GM12878 (cell line): ENCODE data around the gene DDC. TPM values are rescaled to one million over a fixed set of nuclear protein-coding genes. Genes with fewer than 3 reads are reported as not detected.

ENCODE experiments used
- ASH2L ChIP-seq: fragments of 300-600, 200-600 bp; sonication (generic); IDR thresholded peaks from 2 replicates; pipeline ENCODE4 v1.6.1; 2017; ENCODE audit warnings: low read depth, mild to moderate bottlenecking, borderline replicate concordance
- CREB1 ChIP-seq: IDR thresholded peaks from 2 replicates; pipeline ENCODE4 v1.6.1; 2012; ENCODE audit warnings: low read depth, mild to moderate bottlenecking, inconsistent platforms
- DPF2 ChIP-seq: fragments of 450-650 bp; IDR thresholded peaks from 2 replicates; pipeline ENCODE4 v1.6.1; 2017; ENCODE audit warnings: mild to moderate bottlenecking
- EED ChIP-seq: sonication (generic); IDR thresholded peaks from 2 replicates; pipeline ENCODE4 v1.6.1; 2016; ENCODE audit warnings: antibody characterized with exemption, low read depth
- HDAC2 ChIP-seq: fragments of 200-600 bp; sonication (generic); IDR thresholded peaks from 2 replicates; pipeline ENCODE4 v1.6.1; 2017
- IKZF1 ChIP-seq: fragments of 450-650 bp; conservative IDR thresholded peaks from 2 replicates; pipeline ENCODE4 v1.6.1; 2017; ENCODE audit warnings: antibody characterized with exemption, mild to moderate bottlenecking
- IKZF2 ChIP-seq, 2 experiments: fragments of 450-650 bp; IDR thresholded peaks; 2 replicates each; pipeline ENCODE4 v1.6.1; 2017; ENCODE audit warnings: mild to moderate bottlenecking in 2 of 2, moderate library complexity in 2 of 2
- IRF4 ChIP-seq: IDR thresholded peaks from 2 replicates; pipeline ENCODE4 v1.6.1; 2011; ENCODE audit warnings: low read depth, low read length
- MTA2 ChIP-seq: fragments of 450-650 bp; IDR thresholded peaks from 2 replicates; pipeline ENCODE4 v1.6.1; 2016; ENCODE audit warnings: low read depth, mild to moderate bottlenecking, moderate library complexity
- RELA ChIP-seq: fragments of 450-650 bp; IDR thresholded peaks from 2 replicates; pipeline ENCODE4 v1.8.0; 2014; ENCODE audit warnings: borderline replicate concordance; ENCODE audit not compliant: partially characterized antibody
- RUNX3 ChIP-seq: IDR thresholded peaks from 2 replicates; pipeline ENCODE4 v1.6.1; 2012; ENCODE audit warnings: low read length, inconsistent platforms
- TCF7 ChIP-seq: IDR thresholded peaks from 2 replicates; pipeline ENCODE4 v1.6.1; 2014; ENCODE audit warnings: antibody characterized with exemption, borderline replicate concordance
- USF1 ChIP-seq: IDR thresholded peaks from 2 replicates; pipeline ENCODE4 v1.6.1; 2011; ENCODE audit warnings: borderline replicate concordance, low read depth, mild to moderate bottlenecking, moderate library complexity, mixed read lengths, low read length; ENCODE audit not compliant: insufficient read depth; ENCODE audit errors: extremely low read length
- ZNF217 ChIP-seq: fragments of 450-650 bp; IDR thresholded peaks from 2 replicates; pipeline ENCODE4 v1.6.1; 2017; ENCODE audit warnings: antibody characterized with exemption, mild to moderate bottlenecking
- polyA plus RNA-seq, 11 experiments: library from polyadenylated mRNA; depleted of rRNA in 4 of 11; unstranded in 6 of 11; stranded (reverse) in 5 of 11; fragments of >200 nt; fragmentation: Nextera tagmentation in 4 of 11; fragmentation: Illumina TruSeq in 1 of 11; extraction: Ambion mirVana in 4 of 11; extraction: Trizol in 1 of 11; gene quantifications; 1 replicate in 1 of 11; 2 replicates in 10 of 11; pipeline versions ENCODE4 v1.2.1 to v1.2.3, GENCODE V29; 2011 to 2016; ENCODE audit warnings: inconsistent platforms in 2 of 11, missing spikeins in 2 of 11, low read depth in 1 of 11
- total RNA-seq, 4 experiments: library from RNA; depleted of rRNA in 3 of 4; stranded (reverse); fragments of >200 nt in 3 of 4; fragmentation: Illumina TruSeq in 1 of 4; extraction: Trizol in 1 of 4; gene quantifications; 2 replicates each; pipeline versions ENCODE4 v1.2.1 to v1.2.3, GENCODE V29; 2013 to 2021
- TF ChIP-seq, protein P1 (sequence below): IDR thresholded peaks from 2 replicates; pipeline ENCODE4 v1.6.1; 2011; ENCODE audit warnings: borderline replicate concordance, low read depth, mild to moderate bottlenecking, moderate library complexity, low read length; ENCODE audit not compliant: insufficient read depth, poor library complexity, severe bottlenecking
- TF ChIP-seq, protein P2 (sequence below): fragments of 450-650 bp; IDR thresholded peaks from 2 replicates; pipeline ENCODE4 v1.6.1; 2017; ENCODE audit warnings: low read depth, mild to moderate bottlenecking, moderate library complexity
- TF ChIP-seq, protein P3 (sequence below): fragments of 450-650 bp; IDR thresholded peaks from 2 replicates; pipeline ENCODE4 v1.6.1; 2016; ENCODE audit warnings: mild to moderate bottlenecking

Gene DDC
- total and polyA plus RNA-seq, 10 of the 15 experiments (the other 5 are each of a cell fraction or from before 2014, with no cell fraction given): not detected

GRCh38 chr7:50448823-50449222, 116.4 kb downstream of the DDC start (continued):
- TF ChIP-seq, protein P1, sequence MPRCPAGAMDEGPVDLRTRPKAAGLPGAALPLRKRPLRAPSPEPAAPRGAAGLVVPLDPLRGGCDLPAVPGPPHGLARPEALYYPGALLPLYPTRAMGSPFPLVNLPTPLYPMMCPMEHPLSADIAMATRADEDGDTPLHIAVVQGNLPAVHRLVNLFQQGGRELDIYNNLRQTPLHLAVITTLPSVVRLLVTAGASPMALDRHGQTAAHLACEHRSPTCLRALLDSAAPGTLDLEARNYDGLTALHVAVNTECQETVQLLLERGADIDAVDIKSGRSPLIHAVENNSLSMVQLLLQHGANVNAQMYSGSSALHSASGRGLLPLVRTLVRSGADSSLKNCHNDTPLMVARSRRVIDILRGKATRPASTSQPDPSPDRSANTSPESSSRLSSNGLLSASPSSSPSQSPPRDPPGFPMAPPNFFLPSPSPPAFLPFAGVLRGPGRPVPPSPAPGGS: no peak
- no peak for TF ChIP-seq CREB1
- no peak for TF ChIP-seq ASH2L
- peak; percentile 73 to 80 for TF ChIP-seq IKZF2 (IDR thresholded peaks at IDR 0.05)
- TF ChIP-seq IKZF1: 0 out of 2 replicates have a peak, but pooled peaks have one; percentile 19
- TF ChIP-seq ZNF217: peak; percentile 48; the same call in 1 of the 2 replicates
- TF ChIP-seq DPF2: 0 out of 2 replicates have a peak, but pooled peaks have one; percentile 56
- TF ChIP-seq TCF7: peak; percentile 63; the same call in 1 of the 2 replicates
- peak; percentile 52; the same call in 1 of the 2 replicates for TF ChIP-seq MTA2
- TF ChIP-seq, protein P2, sequence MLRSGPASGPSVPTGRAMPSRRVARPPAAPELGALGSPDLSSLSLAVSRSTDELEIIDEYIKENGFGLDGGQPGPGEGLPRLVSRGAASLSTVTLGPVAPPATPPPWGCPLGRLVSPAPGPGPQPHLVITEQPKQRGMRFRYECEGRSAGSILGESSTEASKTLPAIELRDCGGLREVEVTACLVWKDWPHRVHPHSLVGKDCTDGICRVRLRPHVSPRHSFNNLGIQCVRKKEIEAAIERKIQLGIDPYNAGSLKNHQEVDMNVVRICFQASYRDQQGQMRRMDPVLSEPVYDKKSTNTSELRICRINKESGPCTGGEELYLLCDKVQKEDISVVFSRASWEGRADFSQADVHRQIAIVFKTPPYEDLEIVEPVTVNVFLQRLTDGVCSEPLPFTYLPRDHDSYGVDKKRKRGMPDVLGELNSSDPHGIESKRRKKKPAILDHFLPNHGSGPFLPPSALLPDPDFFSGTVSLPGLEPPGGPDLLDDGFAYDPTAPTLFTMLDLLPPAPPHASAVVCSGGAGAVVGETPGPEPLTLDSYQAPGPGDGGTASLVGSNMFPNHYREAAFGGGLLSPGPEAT: 0 out of 2 replicates have a peak, but pooled peaks have one; percentile 22
- no peak for TF ChIP-seq HDAC2
- peak; percentile 53; the same call in 1 of the 2 replicates for TF ChIP-seq RUNX3
- TF ChIP-seq EED: no peak
- TF ChIP-seq USF1: no peak
- peak; percentile 54 for TF ChIP-seq IRF4
- TF ChIP-seq RELA: no peak
- TF ChIP-seq, protein P3, sequence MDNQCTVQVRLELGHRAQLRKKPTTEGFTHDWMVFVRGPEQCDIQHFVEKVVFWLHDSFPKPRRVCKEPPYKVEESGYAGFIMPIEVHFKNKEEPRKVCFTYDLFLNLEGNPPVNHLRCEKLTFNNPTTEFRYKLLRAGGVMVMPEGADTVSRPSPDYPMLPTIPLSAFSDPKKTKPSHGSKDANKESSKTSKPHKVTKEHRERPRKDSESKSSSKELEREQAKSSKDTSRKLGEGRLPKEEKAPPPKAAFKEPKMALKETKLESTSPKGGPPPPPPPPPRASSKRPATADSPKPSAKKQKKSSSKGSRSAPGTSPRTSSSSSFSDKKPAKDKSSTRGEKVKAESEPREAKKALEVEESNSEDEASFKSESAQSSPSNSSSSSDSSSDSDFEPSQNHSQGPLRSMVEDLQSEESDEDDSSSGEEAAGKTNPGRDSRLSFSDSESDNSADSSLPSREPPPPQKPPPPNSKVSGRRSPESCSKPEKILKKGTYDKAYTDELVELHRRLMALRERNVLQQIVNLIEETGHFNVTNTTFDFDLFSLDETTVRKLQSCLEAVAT: 0 out of 2 replicates have a peak, but pooled peaks have one; percentile 17
